ENCODE measurements around the gene LARGE1.

The LARGE1 gene

GRCh38 chr22:33866511-33866910, 53.8 kb downstream of the LARGE1 start:
- Mint-ChIP-seq H3K9me3 (no peaks in the 10 kb centered on the region), H3K36me3 (ENCODE audit: low read depth) (no peaks in the 10 kb centered on the region), H3K4me3 (no peak overlapping the region), H3K27me3 (ENCODE audit: low read depth) (no peaks in the 10 kb centered on the region), H3K27ac (no peak overlapping the region), H3K4me1 (peaks cover 4% of the 10 kb centered on the region)
- no peak for TF ChIP-seq CTCF (IDR thresholded peaks at IDR 0.05; ENCODE audit: unreplicated experiment in 3 of 3)

GRCh38 chr22:33865996-33866395, 54.3 kb downstream of the LARGE1 start:
- no peak for TF ChIP-seq CTCF (IDR thresholded peaks at IDR 0.05; ENCODE audit: unreplicated experiment in 3 of 3)
- Mint-ChIP-seq H3K36me3 (ENCODE audit: low read depth) (no peaks in the 10 kb centered on the region), H3K9me3 (no peaks in the 10 kb centered on the region), H3K27ac (no peak overlapping the region), H3K4me3 (no peak overlapping the region), H3K27me3 (ENCODE audit: low read depth) (no peaks in the 10 kb centered on the region), H3K4me1 (peaks cover 4% of the 10 kb centered on the region)

- Mint-ChIP-seq H3K36me3 (ENCODE audit: low read depth) (no peaks in the 10 kb centered on the region), H3K4me1 (peaks cover 4% of the 10 kb centered on the region), H3K27ac (peak overlapping the region in 1 of 3 experiments; percentile 24), H3K4me3 (no peak overlapping the region), H3K9me3 (no peaks in the 10 kb centered on the region), H3K27me3 (ENCODE audit: low read depth) (no peaks in the 10 kb centered on the region)
- no peak for TF ChIP-seq CTCF (IDR thresholded peaks at IDR 0.05; ENCODE audit: unreplicated experiment in 3 of 3)
Observed at GRCh38 chr22:33865248-33865647, 55.0 kb downstream of the LARGE1 start.

- Mint-ChIP-seq H3K4me3 (no peak overlapping the region), H3K9me3 (no peaks in the 10 kb centered on the region), H3K27me3 (ENCODE audit: low read depth) (no peaks in the 10 kb centered on the region), H3K4me1 (peaks cover 4% of the 10 kb centered on the region), H3K27ac (peak overlapping the region in 1 of 3 experiments; percentile 24), H3K36me3 (ENCODE audit: low read depth) (no peaks in the 10 kb centered on the region)
- no peak for TF ChIP-seq CTCF (IDR thresholded peaks at IDR 0.05; ENCODE audit: unreplicated experiment in 3 of 3)
Observed at GRCh38 chr22:33864723-33865130, 55.5 kb downstream of the LARGE1 start.

- H3K9me3 Mint-ChIP-seq = no peaks in the 10 kb centered on the region
Observed at GRCh38 chr22:33861216-33861875, 58.9 kb downstream of the LARGE1 start.

More at GRCh38 chr22:33861216-33861875, 58.9 kb downstream of the LARGE1 start:
- Mint-ChIP-seq H3K27ac (peak overlapping the region in 1 of 3 experiments; percentile 12), H3K4me1 (peaks cover 4% of the 10 kb centered on the region), H3K4me3 (no peak overlapping the region), H3K27me3 (ENCODE audit: low read depth) (no peaks in the 10 kb centered on the region), H3K36me3 (ENCODE audit: low read depth) (no peaks in the 10 kb centered on the region)
- TF ChIP-seq CTCF (IDR thresholded peaks at IDR 0.05; ENCODE audit: unreplicated experiment in 3 of 3) = no peak

Measured in nephron (organoid).